GM10248 (cell line): Measurements from ENCODE around the gene AQP5.

Experiments
- CTCF ChIA-PET: fragments of 300-600 bp; sonication (Branson Sonifier 250); formaldehyde crosslinking; extraction: SDS; loops from one replicate; lab custom pipeline; 2021; ENCODE audit warnings: antibody characterized with exemption; lab: Yijun Ruan, JAX
- POLR2A ChIA-PET: fragments of 350-650 bp; sonication (Branson Sonifier 250); formaldehyde crosslinking; extraction: SDS; loops from one replicate; lab custom pipeline; 2020; ENCODE audit warnings: antibody characterized with exemption; lab: Yijun Ruan, JAX
- DNase-seq: peaks from one replicate; pipeline ENCODE4 v3.0.0; 2012; ENCODE audit errors: extremely low spot score
- TF ChIP-seq, protein P1 (sequence below): IDR thresholded peaks from 2 replicates; pipeline ENCODE4 v1.5.1; 2012; ENCODE audit warnings: mild to moderate bottlenecking, low read depth; ENCODE audit errors: extremely low read depth, missing control alignments, control extremely low read depth

AQP5 gene

DNA sequence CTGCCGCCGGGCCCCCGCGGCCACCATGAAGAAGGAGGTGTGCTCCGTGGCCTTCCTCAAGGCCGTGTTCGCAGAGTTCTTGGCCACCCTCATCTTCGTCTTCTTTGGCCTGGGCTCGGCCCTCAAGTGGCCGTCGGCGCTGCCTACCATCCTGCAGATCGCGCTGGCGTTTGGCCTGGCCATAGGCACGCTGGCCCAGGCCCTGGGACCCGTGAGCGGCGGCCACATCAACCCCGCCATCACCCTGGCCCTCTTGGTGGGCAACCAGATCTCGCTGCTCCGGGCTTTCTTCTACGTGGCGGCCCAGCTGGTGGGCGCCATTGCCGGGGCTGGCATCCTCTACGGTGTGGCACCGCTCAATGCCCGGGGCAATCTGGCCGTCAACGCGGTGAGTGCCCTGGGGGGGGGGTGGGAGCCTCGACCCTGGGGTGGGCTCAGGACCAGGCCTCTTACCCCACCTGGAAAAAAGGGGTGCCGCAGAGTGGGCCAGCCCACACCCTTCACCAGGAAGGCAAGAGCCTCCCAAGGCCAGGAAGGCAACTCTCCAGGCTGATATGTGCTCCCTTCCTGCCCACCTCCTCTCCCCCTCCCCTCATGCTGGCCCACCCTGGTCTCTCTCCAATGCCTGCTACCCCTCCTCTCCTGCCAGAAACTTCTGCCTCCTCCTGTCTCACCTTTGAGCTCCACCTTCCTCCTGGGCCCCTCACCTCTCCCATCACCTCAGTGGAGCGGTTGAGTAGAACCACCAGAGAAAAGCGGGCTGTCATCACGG is 507 bp downstream of the AQP5 start:
- POLR2A ChIA-PET = no interaction called here
- TF ChIP-seq, protein P1, sequence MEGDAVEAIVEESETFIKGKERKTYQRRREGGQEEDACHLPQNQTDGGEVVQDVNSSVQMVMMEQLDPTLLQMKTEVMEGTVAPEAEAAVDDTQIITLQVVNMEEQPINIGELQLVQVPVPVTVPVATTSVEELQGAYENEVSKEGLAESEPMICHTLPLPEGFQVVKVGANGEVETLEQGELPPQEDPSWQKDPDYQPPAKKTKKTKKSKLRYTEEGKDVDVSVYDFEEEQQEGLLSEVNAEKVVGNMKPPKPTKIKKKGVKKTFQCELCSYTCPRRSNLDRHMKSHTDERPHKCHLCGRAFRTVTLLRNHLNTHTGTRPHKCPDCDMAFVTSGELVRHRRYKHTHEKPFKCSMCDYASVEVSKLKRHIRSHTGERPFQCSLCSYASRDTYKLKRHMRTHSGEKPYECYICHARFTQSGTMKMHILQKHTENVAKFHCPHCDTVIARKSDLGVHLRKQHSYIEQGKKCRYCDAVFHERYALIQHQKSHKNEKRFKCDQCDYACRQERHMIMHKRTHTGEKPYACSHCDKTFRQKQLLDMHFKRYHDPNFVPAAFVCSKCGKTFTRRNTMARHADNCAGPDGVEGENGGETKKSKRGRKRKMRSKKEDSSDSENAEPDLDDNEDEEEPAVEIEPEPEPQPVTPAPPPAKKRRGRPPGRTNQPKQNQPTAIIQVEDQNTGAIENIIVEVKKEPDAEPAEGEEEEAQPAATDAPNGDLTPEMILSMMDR = no peak
- CTCF ChIA-PET = interaction anchor here (11.2 to 11.6 kb wide), 2 partner anchors 76 to 91 kb away, joined by 125 to 161 read pairs; no protein-coding TSS in a partner anchor
- DNase-seq = no peak

DNA sequence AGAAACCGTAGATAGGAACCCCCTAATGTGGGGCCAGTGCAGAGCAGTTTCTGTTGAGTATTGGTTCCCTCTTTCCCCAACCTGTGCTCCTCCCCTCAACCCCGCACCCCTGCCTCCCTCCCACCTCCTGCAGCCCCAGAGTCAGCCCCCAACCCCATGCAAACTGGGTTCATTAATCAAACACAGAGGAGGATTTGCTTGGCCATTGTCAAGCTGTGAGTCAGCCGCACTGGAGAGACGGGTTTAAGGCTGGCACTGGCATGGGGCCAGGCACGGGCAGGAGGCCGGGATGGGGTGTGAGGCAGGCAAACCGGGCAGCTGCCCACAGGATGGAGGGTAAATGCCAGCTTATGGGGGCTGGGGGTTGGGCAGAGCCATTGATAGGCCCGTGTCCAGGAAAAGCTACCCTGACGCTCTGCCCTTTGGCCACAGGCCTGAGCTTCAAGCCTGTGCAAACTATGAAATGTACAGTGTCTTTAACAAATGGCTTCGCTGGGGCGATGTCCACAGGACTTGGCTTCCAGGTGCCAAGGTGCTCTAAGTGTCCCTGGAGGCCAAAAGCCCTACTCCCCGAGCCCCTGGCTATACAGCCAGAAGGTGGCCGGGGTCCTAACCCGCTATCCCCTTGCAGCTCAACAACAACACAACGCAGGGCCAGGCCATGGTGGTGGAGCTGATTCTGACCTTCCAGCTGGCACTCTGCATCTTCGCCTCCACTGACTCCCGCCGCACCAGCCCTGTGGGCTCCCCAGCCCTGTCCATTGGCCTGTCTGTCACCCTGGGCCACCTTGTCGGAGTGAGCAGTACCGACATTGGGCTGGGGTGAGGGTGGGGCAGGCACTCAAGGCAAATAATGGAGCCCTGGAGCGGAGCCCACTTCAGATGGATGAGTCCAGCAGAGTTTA is 1.4 kb downstream of the AQP5 start:
- TF ChIP-seq, protein P1 = no peak
- CTCF ChIA-PET = interaction anchor here (1.4 to 11.6 kb wide), 4 partner anchors 17 to 107 kb away, joined by 6 to 161 read pairs (median 66); no protein-coding TSS in a partner anchor
- DNase-seq = no peak
- POLR2A ChIA-PET = no interaction called here

DNA sequence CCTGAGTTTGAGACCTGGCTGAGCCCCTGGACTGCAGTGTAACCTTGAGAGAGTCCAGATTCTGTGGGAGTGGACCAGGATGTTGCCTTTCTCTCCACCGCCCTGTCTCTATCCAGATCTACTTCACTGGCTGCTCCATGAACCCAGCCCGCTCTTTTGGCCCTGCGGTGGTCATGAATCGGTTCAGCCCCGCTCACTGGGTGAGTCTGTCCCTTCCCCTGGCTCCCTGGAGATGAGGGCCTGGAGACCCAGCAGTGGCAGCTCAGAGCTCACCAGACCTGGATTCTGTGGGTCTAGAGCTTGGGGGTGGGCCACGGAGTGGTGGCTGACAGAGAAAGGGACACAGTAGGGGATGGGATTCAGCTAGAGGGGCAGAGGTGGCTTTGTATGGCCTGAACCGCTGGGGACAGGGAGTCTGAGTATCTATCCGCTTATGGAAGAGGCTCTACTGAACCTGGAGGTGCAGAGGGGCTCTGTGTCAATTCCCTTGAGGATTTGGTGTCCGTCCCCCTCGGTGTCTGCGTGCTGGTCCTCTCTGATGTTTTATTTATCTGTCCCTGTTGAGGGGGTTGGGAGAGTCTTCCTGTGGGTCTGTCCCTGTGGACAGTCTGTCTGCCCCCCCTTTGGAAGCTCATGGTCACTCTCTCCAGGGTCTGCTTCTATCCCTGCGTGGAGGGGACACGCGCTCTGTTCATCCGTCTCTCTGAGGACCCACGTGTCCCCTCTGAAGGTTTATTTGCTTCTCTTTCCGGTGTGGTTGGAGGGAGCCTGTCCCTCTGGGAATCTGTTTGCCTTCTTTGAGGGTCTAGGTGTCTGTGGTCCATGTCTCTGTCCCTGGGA is 2.5 kb downstream of the AQP5 start:
- ChIA-PET POLR2A (no interaction called here), CTCF (interaction anchor here (1.4 to 11.6 kb wide), 8 partner anchors 10 to 107 kb away, joined by 6 to 243 read pairs (median 90); no protein-coding TSS in a partner anchor)
- TF ChIP-seq, protein P1 = no peak
- no peak for DNase-seq

DNA sequence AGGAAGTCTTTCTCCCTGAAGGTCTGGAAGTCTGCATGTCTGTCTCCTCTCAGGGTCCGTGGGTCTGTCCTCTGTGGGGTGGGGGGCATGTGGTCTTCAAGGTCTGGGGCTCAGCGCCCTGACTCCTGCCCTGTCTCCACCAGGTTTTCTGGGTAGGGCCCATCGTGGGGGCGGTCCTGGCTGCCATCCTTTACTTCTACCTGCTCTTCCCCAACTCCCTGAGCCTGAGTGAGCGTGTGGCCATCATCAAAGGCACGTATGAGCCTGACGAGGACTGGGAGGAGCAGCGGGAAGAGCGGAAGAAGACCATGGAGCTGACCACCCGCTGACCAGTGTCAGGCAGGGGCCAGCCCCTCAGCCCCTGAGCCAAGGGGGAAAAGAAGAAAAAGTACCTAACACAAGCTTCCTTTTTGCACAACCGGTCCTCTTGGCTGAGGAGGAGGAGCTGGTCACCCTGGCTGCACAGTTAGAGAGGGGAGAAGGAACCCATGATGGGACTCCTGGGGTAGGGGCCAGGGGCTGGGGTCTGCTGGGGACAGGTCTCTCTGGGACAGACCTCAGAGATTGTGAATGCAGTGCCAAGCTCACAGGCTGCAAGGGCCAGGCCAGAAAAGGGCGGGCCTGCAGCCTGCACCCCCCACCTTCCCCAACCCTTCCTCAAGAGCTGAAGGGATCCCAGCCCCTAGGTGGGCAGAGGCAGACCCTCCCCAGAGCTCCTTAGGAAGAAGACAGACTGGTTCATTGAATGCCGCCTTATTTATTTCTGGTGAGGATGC is 3.4 kb downstream of the AQP5 start:
- CTCF ChIA-PET = interaction anchor here (0.9 to 11.6 kb wide), 11 partner anchors 11 to 262 kb away, joined by 3 to 243 read pairs (median 56); no protein-coding TSS in a partner anchor

GRCh38 chr12:49965836-49966235 is 4.2 kb downstream of the AQP5 start:
- CTCF ChIA-PET = interaction anchor here (1.1 to 11.6 kb wide), 33 partner anchors 7 to 317 kb away, joined by 3 to 243 read pairs (median 12); partner anchors contain the start of genes AQP2, ASIC1, CERS5 and SMARCD1
- no peak for DNase-seq
- TF ChIP-seq, protein P1 = no peak
- POLR2A ChIA-PET = interaction anchor here (0.6 kb wide), 1 partner anchor 110 kb away, joined by 3 read pairs; no protein-coding TSS in a partner anchor

More for the DNA sequence above, 3.4 kb downstream of the AQP5 start:
- TF ChIP-seq, protein P1 = no peak
- DNase-seq = no peak
- POLR2A ChIA-PET = interaction anchor here (0.6 kb wide), 1 partner anchor 109 kb away, joined by 3 read pairs; no protein-coding TSS in a partner anchor
